Measurements from ENCODE around the gene B3GALT5.
"Not testable (repeated sequence)": the region's sequence is repeated elsewhere in the genome, so short reads cannot be mapped to it uniquely, and the experiment has no call there.

B3GALT5 gene

DNA sequence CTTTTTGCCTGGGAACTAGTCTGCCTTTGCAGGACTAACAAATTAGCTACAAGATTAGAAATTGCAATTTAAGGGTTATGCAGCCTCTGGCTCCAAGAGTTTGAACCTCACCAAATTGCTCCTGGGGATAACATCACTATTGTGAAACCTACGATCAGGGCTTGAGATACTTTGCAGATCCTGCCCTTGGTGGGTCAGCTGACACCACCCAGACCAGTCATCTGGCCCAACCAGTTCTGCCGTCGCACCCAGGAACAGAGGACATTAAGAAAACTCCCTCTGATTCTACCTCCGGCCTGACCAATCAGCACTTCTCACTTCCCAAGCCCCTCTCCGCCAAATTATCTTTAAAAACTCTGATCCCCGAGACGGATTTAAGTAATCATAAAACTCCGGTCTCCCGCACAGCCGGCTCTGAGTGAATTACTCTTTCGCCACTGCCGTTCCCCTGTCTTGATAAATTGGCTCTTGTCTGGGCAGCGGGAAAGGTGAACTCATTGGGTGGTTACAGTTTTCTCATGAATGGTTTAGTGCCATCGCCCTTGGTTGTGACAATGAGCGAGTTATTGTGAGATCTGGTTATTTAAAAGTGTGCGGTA is 32.9 kb upstream of the B3GALT5 start:
- no peak overlapping the region for H3K4me3 ChIP-seq (ENCODE audit: low read depth, low read length)
- TF ChIP-seq, protein P1, sequence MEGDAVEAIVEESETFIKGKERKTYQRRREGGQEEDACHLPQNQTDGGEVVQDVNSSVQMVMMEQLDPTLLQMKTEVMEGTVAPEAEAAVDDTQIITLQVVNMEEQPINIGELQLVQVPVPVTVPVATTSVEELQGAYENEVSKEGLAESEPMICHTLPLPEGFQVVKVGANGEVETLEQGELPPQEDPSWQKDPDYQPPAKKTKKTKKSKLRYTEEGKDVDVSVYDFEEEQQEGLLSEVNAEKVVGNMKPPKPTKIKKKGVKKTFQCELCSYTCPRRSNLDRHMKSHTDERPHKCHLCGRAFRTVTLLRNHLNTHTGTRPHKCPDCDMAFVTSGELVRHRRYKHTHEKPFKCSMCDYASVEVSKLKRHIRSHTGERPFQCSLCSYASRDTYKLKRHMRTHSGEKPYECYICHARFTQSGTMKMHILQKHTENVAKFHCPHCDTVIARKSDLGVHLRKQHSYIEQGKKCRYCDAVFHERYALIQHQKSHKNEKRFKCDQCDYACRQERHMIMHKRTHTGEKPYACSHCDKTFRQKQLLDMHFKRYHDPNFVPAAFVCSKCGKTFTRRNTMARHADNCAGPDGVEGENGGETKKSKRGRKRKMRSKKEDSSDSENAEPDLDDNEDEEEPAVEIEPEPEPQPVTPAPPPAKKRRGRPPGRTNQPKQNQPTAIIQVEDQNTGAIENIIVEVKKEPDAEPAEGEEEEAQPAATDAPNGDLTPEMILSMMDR (IDR thresholded peaks at IDR 0.05; ENCODE audit: low read depth, low read length, missing control alignments), result no peak
- DNase-seq (ENCODE audit: low read depth), result no peak
- in situ Hi-C loops (cut with HindIII; ENCODE audit: low sequenced_read_pairs), result no loop called here

DNA sequence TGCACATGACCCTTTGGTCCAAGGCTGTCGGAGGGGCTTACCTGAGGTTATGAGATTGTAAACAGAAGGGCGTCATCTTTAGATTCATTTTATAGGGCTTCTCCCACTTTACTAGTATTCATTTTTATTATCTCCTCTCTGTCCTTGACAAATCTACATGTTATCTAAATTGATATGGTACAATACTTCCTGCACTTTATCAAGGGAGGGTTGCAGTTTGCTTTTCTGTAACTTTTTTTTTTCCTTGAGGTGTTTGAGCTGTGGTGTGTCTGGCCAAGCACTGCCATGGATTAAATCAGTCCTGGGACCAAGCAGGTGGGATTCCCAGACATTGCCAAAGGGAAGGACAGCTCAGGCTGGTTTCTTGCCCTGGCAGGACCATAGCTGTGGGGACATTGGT is 32.0 kb upstream of the B3GALT5 start:
- no peak for DNase-seq (ENCODE audit: low read depth)
- TF ChIP-seq, protein P1 (IDR thresholded peaks at IDR 0.05; ENCODE audit: low read depth, low read length, missing control alignments), result no peak
- H3K4me3 ChIP-seq (ENCODE audit: low read depth, low read length), result no peak overlapping the region
- in situ Hi-C loops (cut with HindIII; ENCODE audit: low sequenced_read_pairs), result no loop called here

DNA sequence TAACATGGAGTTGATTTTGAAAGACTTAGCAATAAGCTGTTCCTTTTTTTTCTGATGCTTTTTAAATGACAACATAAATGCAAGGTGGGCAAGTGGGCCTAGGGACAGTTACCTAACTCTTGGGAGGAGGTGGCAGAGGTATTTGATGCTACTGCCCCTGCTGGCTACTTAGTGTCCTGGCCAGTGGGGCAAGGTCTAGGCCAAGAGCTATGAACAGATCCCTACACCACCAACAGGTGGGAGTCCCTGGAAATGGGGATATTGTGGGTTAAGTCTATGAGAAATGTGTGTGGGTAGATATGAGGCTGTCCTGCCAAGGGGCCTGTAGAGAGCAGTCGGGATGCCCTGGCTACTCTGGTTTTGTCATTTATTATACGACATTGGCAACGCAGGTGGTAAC is 31.3 kb upstream of the B3GALT5 start:
- in situ Hi-C loops (cut with HindIII; ENCODE audit: low sequenced_read_pairs), result no loop called here
- H3K4me3 ChIP-seq (ENCODE audit: low read depth, low read length), result no peak overlapping the region
- no peak for DNase-seq (ENCODE audit: low read depth)
- TF ChIP-seq, protein P1 (IDR thresholded peaks at IDR 0.05; ENCODE audit: low read depth, low read length, missing control alignments), result no peak

DNA sequence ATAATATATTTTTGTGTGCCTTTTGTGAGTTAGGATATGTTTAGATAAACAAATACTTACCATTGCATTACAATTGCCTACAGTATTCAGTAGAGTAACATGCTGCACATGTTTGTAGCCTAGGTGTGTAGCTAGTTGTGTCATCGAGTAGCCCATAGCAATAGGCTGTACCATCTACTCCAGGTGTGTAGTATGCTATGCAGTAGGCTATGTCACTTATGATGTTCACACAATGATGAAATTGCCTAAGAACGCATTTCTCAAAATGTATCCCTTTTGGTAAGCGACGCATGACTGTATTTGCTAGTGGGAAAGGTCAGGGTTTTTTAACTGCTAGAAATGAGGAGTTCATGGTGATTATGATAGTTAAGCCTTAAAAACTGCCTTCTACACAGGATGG is 30.0 kb upstream of the B3GALT5 start:
- no peak for DNase-seq (ENCODE audit: low read depth)
- no peak overlapping the region for H3K4me3 ChIP-seq (ENCODE audit: low read depth, low read length)
- in situ Hi-C loops (cut with HindIII; ENCODE audit: low sequenced_read_pairs), result no loop called here
- TF ChIP-seq, protein P1 (IDR thresholded peaks at IDR 0.05; ENCODE audit: low read depth, low read length, missing control alignments), result no peak

DNA sequence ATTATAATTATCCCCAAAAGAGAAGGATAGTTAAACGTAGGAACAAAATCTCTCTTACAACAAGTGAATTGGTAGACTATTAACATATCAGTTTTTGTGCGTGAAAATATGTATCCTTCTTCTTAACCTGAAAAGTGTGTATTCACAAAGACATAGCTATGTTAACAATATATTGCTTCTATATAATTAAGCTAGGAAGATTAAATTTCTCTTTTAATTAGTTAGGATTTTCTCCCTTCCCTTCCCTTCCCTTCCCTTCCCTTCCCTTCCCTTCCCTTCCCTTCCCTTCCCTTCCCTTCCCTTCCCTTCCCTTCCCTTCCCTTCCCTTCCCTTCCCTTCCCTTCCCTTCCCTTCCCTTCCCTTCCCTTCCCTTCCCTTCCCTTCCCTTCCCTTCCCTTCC is 29.2 kb upstream of the B3GALT5 start:
- in situ Hi-C loops (cut with HindIII; ENCODE audit: low sequenced_read_pairs); H3K4me3 ChIP-seq (ENCODE audit: low read depth, low read length); DNase-seq (ENCODE audit: low read depth): not testable (repeated sequence)

DNA sequence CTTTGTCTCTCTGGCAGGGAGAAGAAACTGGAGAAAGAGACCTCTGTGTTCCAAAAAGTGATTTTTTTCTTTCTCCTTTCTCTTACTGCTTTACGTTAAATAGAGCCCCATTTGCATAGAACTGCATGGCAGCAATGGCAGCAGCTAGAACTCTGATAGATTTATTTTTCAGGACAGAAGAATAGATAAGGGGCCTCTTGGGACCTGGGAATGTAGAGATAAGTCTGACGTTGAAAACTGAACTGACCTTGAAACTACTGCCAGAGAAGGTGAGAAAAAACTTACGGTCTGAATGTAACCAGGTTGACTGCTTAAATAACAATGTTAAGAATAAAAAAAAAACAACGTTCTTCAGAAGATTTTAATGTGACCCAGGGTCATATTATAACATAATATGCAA is 25.4 kb upstream of the B3GALT5 start:
- TF ChIP-seq, protein P1 (IDR thresholded peaks at IDR 0.05; ENCODE audit: low read depth, low read length, missing control alignments), result no peak
- no peak for DNase-seq (ENCODE audit: low read depth)
- in situ Hi-C loops (cut with HindIII; ENCODE audit: low sequenced_read_pairs), result no loop called here
- no peak overlapping the region for H3K4me3 ChIP-seq (ENCODE audit: low read depth, low read length)

DNA sequence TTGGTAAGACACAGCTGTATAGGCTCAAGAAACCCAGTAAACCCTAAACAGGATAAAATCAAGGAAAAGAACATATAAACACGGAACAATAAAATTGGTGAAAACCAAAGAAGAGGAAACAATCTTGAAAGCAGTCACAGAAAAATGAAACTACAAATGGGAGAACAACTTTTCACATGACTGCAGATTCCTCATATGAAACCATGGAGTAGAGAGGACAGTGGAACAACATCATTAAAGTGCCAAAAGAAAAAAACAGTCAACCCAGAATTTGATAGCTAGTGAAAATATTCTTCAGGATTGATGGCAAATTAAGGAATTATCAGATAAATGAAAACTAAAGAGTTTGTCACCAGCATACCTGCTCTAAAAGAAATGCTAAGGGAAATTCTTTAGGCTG is 23.9 kb upstream of the B3GALT5 start:
- no peak overlapping the region for H3K4me3 ChIP-seq (ENCODE audit: low read depth, low read length)
- TF ChIP-seq, protein P1 (IDR thresholded peaks at IDR 0.05; ENCODE audit: low read depth, low read length, missing control alignments), result no peak
- in situ Hi-C loops (cut with HindIII; ENCODE audit: low sequenced_read_pairs), result no loop called here
- DNase-seq (ENCODE audit: low read depth), result no peak
